A549 (cell line): Measurements from ENCODE around the gene BTBD8. TPM values are rescaled to one million over a fixed set of nuclear protein-coding genes. Genes with fewer than 3 reads are reported as not detected.

Experiments used
- ATAC-seq, 2 experiments: fragments of 200-7000 bp in 1 of 2; fragments of >200 bp in 1 of 2; cut with Nextera tagmentation in 1 of 2; cut with Tn5 transposase in 1 of 2; 3 replicates each; pipeline versions ENCODE4 v1.8.0 to v1.9.1; 2018 to 2020; ENCODE audit warnings: mild to moderate bottlenecking in 1 of 2, moderate library complexity in 1 of 2
- CTCF ChIA-PET: fragments of 300-600 bp; sonication (Branson Sonifier 250); formaldehyde crosslinking; extraction: SDS; loops from one replicate; lab custom pipeline; 2021; ENCODE audit warnings: antibody characterized with exemption, inconsistent platforms; lab: Yijun Ruan, JAX
- POLR2A ChIA-PET: fragments of 350-600 bp; formaldehyde crosslinking; extraction: SDS; loops from one replicate; lab custom pipeline; 2021; ENCODE audit warnings: antibody characterized with exemption, inconsistent platforms; lab: Yijun Ruan, JAX
- DNase-seq, 2 experiments: peaks; one replicate each; pipeline versions ENCODE4 v3.0.0 to v3.0.0-alpha.2; 2011 to 2016; ENCODE audit warnings: low read depth in 1 of 2, low spot score in 1 of 2
- FAIRE-seq: peaks from 2 replicates; lab custom pipeline; 2011; peaks lifted over from hg19 to GRCh38; lab: Jason Lieb, UNC
- H3K27ac ChIP-seq, 2 experiments: fragments of >200 bp; sonication (Bioruptor Twin); formaldehyde crosslinking; 3 replicates each; pipeline ENCODE4 v1.5.1; 2016 to 2017
- H3K4me1 ChIP-seq: fragments of >200 bp; sonication (Bioruptor Twin); formaldehyde crosslinking; 3 replicates; pipeline ENCODE4 v1.6.1; 2016
- H3K4me2 ChIP-seq: fragments of >200 bp; sonication (Bioruptor Twin); formaldehyde crosslinking; 3 replicates; pipeline ENCODE4 v1.6.1; 2016
- H3K4me3 ChIP-seq: fragments of >200 bp; sonication (Bioruptor Twin); formaldehyde crosslinking; 3 replicates; pipeline ENCODE4 v1.5.1; 2016
- H3K9me3 ChIP-seq: fragments of >200 bp; sonication (Bioruptor Twin); formaldehyde crosslinking; 3 replicates; pipeline ENCODE4 v1.6.1; 2016
- CEBPB ChIP-seq, 2 experiments: fragments of >200 bp in 1 of 2; sonication (Bioruptor Twin) in 1 of 2; formaldehyde crosslinking in 1 of 2; IDR thresholded peaks; 2 replicates each; pipeline ENCODE4 v1.6.1; 2012 to 2016
- FOSL2 ChIP-seq, 2 experiments: fragments of 450-650 bp in 1 of 2; fragments of >200 bp in 1 of 2; sonication (Bioruptor Twin) in 1 of 2; formaldehyde crosslinking; IDR thresholded peaks; 2 replicates each; pipeline versions ENCODE4 v1.5.0 to v1.6.1; 2016 to 2020; ENCODE audit warnings: mild to moderate bottlenecking in 1 of 2, moderate library complexity in 1 of 2
- GATA3 ChIP-seq: IDR thresholded peaks from 2 replicates; pipeline ENCODE4 v1.6.1; 2012; ENCODE audit warnings: borderline replicate concordance
- HOXB13 ChIP-seq: fragments of 250-450 bp; sonication (Bioruptor Pico); IDR thresholded peaks from 2 replicates; pipeline ENCODE4 v1.5.0; 2020; ENCODE audit warnings: low read depth, mild to moderate bottlenecking, moderate library complexity
- HOXB5 ChIP-seq: fragments of 250-450 bp; sonication (Bioruptor Pico); IDR thresholded peaks from 2 replicates; pipeline ENCODE4 v1.5.0; 2020; ENCODE audit warnings: mild to moderate bottlenecking, moderate library complexity
- MAFK ChIP-seq: fragments of 450-650 bp; IDR thresholded peaks from 2 replicates; pipeline ENCODE4 v1.6.1; 2014; ENCODE audit not compliant: partially characterized antibody
- MYC ChIP-seq: IDR thresholded peaks from 2 replicates; pipeline ENCODE4 v1.6.1; 2012; ENCODE audit warnings: mild to moderate bottlenecking, inconsistent platforms, low read length, improper control_type of control experiment, borderline replicate concordance
- PHF8 ChIP-seq: fragments of 200-600 bp; sonication (generic); IDR thresholded peaks from 2 replicates; pipeline ENCODE4 v1.6.1; 2016; ENCODE audit warnings: low read depth, mild to moderate bottlenecking, antibody characterized with exemption, moderate library complexity, borderline replicate concordance
- RARB ChIP-seq: fragments of 250-450 bp; sonication (Bioruptor Pico); IDR thresholded peaks from 2 replicates; pipeline ENCODE4 v1.8.0; 2021; ENCODE audit warnings: mild to moderate bottlenecking, moderate library complexity
- RFX5 ChIP-seq: fragments of 450-650 bp; IDR thresholded peaks from 2 replicates; pipeline ENCODE4 v1.7.1; 2014; ENCODE audit warnings: antibody characterized with exemption, mild to moderate bottlenecking, moderate library complexity
- SMC3 ChIP-seq: fragments of >200 bp; sonication (Bioruptor Twin); formaldehyde crosslinking; IDR thresholded peaks from 3 replicates; pipeline ENCODE4 v1.6.1; 2018; ENCODE audit warnings: inconsistent platforms
- TP53 ChIP-seq: fragments of 250-450 bp; sonication (Bioruptor Pico); IDR thresholded peaks from 2 replicates; pipeline ENCODE4 v1.5.0; 2021; ENCODE audit warnings: mild to moderate bottlenecking, moderate library complexity
- ZC3H11A ChIP-seq: fragments of 450-650 bp; IDR thresholded peaks from 2 replicates; pipeline ENCODE4 v1.6.1; 2014; ENCODE audit warnings: antibody characterized with exemption, mild to moderate bottlenecking
- ZSCAN20 ChIP-seq: fragments of 250-450 bp; sonication (Bioruptor Pico); IDR thresholded peaks from 2 replicates; pipeline ENCODE4 v1.8.0; 2022; ENCODE audit warnings: mild to moderate bottlenecking, moderate library complexity
- WGBS: methylation state at CpG from one replicate; pipeline ENCODE4 v1.1.6; 2017; ENCODE audit errors: missing lambda C conversion rate; 5-methylcytosine and 5-hydroxymethylcytosine counted together
- polyA plus RNA-seq, 4 experiments: library from polyadenylated mRNA; depleted of rRNA in 3 of 4; stranded (reverse); fragments of >200 nt; fragmentation: RNase III in 1 of 4; extraction: RNeasy Plus Mini Kit Qiagen cat#74134 plus additional on column Dnase treatment in 1 of 4; gene quantifications; 2 replicates in 3 of 4; 3 replicates in 1 of 4; pipeline ENCODE4 v1.2.3, GENCODE V29; 2011 to 2017
- TF ChIP-seq, protein P1 (sequence below): fragments of >200 bp; sonication (Bioruptor Twin); formaldehyde crosslinking; IDR thresholded peaks from 2 replicates; pipeline ENCODE4 v1.6.1; 2016
- TF ChIP-seq, protein P2 (sequence below): IDR thresholded peaks from 2 replicates; pipeline ENCODE4 v1.6.1; 2012; ENCODE audit warnings: low read depth, borderline replicate concordance

BTBD8 gene
- polyA plus RNA-seq, 2 of the 4 experiments (the other 2 are of a cell fraction): 0.80 to 2.5 TPM

DNA sequence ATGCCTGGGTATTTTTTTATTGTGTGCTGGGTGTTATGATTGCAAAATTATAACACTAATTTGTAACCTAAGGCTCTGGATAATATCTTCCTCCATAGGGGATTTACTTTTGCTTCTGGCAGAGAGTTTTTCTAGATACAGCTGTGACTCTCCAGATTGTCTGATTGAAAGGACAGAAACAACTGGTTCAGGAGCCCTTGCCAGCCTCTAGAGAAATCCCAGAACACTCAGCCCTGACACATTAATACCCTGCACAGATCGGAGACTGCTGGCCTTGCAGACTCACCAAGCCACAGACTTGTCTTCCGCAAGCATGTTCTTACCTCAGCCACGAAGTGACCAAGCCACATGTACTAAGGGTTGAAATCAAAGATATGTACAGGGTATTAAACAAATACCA lies 148.3 kb downstream of the BTBD8 start:
- no peak for DNase-seq
- TF ChIP-seq MYC (no peak), GATA3 (no peak), ZSCAN20 (CRISPR knock-in tag) (no peak), TP53 (CRISPR knock-in tag) (no peak), CEBPB (IDR thresholded peaks at IDR 0.05) (no peak), PHF8 (no peak), FOSL2 (IDR thresholded peaks at IDR 0.05) (no peak), FOSL2 (CRISPR knock-in tag; IDR thresholded peaks at IDR 0.05) (no peak), RARB (CRISPR knock-in tag) (no peak), HOXB5 (no peak), ZC3H11A (no peak), SMC3 (no peak), MAFK (no peak), RFX5 (no peak)
- TF ChIP-seq, protein P1, sequence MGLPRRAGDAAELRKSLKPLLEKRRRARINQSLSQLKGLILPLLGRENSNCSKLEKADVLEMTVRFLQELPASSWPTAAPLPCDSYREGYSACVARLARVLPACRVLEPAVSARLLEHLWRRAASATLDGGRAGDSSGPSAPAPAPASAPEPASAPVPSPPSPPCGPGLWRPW: no peak
- TF ChIP-seq, protein P2, sequence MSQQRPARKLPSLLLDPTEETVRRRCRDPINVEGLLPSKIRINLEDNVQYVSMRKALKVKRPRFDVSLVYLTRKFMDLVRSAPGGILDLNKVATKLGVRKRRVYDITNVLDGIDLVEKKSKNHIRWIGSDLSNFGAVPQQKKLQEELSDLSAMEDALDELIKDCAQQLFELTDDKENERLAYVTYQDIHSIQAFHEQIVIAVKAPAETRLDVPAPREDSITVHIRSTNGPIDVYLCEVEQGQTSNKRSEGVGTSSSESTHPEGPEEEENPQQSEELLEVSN: no peak
- no peak overlapping the region for H3K27ac ChIP-seq
- ChIA-PET POLR2A (no interaction called here), CTCF (no interaction called here)
- no peaks in the 10 kb centered on the region for H3K4me1 ChIP-seq
- no peaks in the 10 kb centered on the region for H3K9me3 ChIP-seq
- FAIRE-seq: no peak
- no peak for ATAC-seq
- H3K4me2 ChIP-seq: no peak overlapping the region
- H3K4me3 ChIP-seq: no peak overlapping the region
- 53% methylated on average over 2 of the region's 3 CpGs for WGBS

DNA sequence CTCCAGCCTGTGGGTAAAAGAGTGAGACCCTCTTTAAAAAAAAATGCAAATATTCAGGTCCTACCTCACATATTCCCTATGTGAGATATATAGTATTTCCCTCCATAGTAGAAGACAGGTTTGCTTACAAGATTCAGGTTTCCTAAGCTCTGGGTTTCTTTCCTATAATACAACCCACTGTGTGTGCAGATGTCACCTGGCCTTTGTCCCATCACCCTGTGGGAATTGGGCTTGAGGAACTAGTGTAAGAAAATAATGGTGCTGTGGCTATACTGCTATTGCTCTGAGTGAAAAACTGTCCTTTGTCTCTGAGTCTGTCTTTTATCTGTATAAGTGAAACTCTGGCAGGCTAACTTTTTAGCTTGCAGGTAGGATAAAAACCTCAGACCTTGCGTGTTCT lies 150.6 kb downstream of the BTBD8 start:
- Histone ChIP-seq H3K4me3 (no peak overlapping the region), H3K9me3 (no peaks in the 10 kb centered on the region), H3K27ac (no peak overlapping the region)
- FAIRE-seq: no peak
- DNase-seq: no peak
- POLR2A ChIA-PET: no interaction called here
- no peak for TF ChIP-seq HOXB13
- TF ChIP-seq, all 56 proteins: peak for 0
- no peak for ATAC-seq
- CTCF ChIA-PET: no interaction called here
- Histone ChIP-seq H3K4me1 (no peaks in the 10 kb centered on the region), H3K4me2 (no peak overlapping the region)
- WGBS: 20% methylated on average over 1 of the region's 1 CpG

Other genes starting within 250 kb of the BTBD8 start
- gene TGFBR3, start 194.2 kb upstream of the BTBD8 start, polyA plus RNA-seq (2011; rRNA removed): 8.9 and 12.1 TPM in 2 replicates
- gene TGFBR3, start 194.2 kb upstream of the BTBD8 start, polyA plus RNA-seq (2017; fragmentation: RNase III; extraction: RNeasy Plus Mini Kit Qiagen cat#74134 plus additional on column Dnase treatment): 5.0 to 5.8 TPM (median 5.5 TPM) in 3 replicates
- gene BRDT, start 130.9 kb upstream of the BTBD8 start, polyA plus RNA-seq (2011; rRNA removed): not detected in 2 replicates
- gene BRDT, start 130.9 kb upstream of the BTBD8 start, polyA plus RNA-seq (2017; fragmentation: RNase III; extraction: RNeasy Plus Mini Kit Qiagen cat#74134 plus additional on column Dnase treatment): not detected in 3 replicates
- gene EPHX4, start 50.4 kb upstream of the BTBD8 start, polyA plus RNA-seq (2011; rRNA removed): 0.26 and 0.81 TPM in 2 replicates
- 0.31 to 0.45 TPM (median 0.38 TPM) in 3 replicates for gene EPHX4, start 50.4 kb upstream of the BTBD8 start, polyA plus RNA-seq (2017; fragmentation: RNase III; extraction: RNeasy Plus Mini Kit Qiagen cat#74134 plus additional on column Dnase treatment)
- 0.36 and 0.52 TPM in 2 replicates for gene SETSIP, start 4.9 kb upstream of the BTBD8 start, polyA plus RNA-seq (2011; rRNA removed)
- gene SETSIP, start 4.9 kb upstream of the BTBD8 start, polyA plus RNA-seq (2017; fragmentation: RNase III; extraction: RNeasy Plus Mini Kit Qiagen cat#74134 plus additional on column Dnase treatment): 0.23 to 0.54 TPM (median 0.28 TPM) in 3 replicates
- not detected in 2 replicates for gene C1orf146, start 137.6 kb downstream of the BTBD8 start, polyA plus RNA-seq (2011; rRNA removed)
- not detected in 3 replicates for gene C1orf146, start 137.6 kb downstream of the BTBD8 start, polyA plus RNA-seq (2017; fragmentation: RNase III; extraction: RNeasy Plus Mini Kit Qiagen cat#74134 plus additional on column Dnase treatment)
- gene GLMN, start 218.6 kb downstream of the BTBD8 start, polyA plus RNA-seq (2011; rRNA removed): 7.4 and 10.6 TPM in 2 replicates
- 9.8 to 10.9 TPM (median 10.7 TPM) in 3 replicates for gene GLMN, start 218.6 kb downstream of the BTBD8 start, polyA plus RNA-seq (2017; fragmentation: RNase III; extraction: RNeasy Plus Mini Kit Qiagen cat#74134 plus additional on column Dnase treatment)
- 18.4 and 18.5 TPM in 2 replicates for gene RPAP2, start 218.7 kb downstream of the BTBD8 start, polyA plus RNA-seq (2011; rRNA removed)
- gene RPAP2, start 218.7 kb downstream of the BTBD8 start, polyA plus RNA-seq (2017; fragmentation: RNase III; extraction: RNeasy Plus Mini Kit Qiagen cat#74134 plus additional on column Dnase treatment): 5.8 to 6.6 TPM (median 6.3 TPM) in 3 replicates